Activated CD4-positive, alpha-beta T cell treated with anti-CD3 and anti-CD28 coated beads, Interleukin-2, amount 10 ng/mL, durations not matched to agents 7 days and 5 days (primary cell): ENCODE measurements around the gene ZNF616. TPM values are rescaled to one million over a fixed set of nuclear protein-coding genes. Genes with fewer than 3 reads are reported as not detected.

Experiments used
- CTCF ChIA-PET: fragments of 350-600 bp; sonication (Branson Sonifier 250); formaldehyde crosslinking; loops from one replicate; lab custom pipeline; 2021; ENCODE audit warnings: antibody characterized with exemption; lab: Charles Lee
- POLR2A ChIA-PET: fragments of 350-600 bp; sonication (Branson Sonifier 250); formaldehyde crosslinking; loops from one replicate; lab custom pipeline; 2021; ENCODE audit warnings: antibody characterized with exemption; lab: Charles Lee
- DNase-seq: peaks from one replicate; pipeline ENCODE4 v3.0.0-alpha.2; 2020
- H3K27ac Mint-ChIP-seq: one replicate; pipeline ENCODE4 v1.8.0; 2021; ENCODE audit warnings: mild to moderate bottlenecking, moderate library complexity, mixed read lengths
- H3K27me3 Mint-ChIP-seq: one replicate; pipeline ENCODE4 v1.8.0; 2021; ENCODE audit warnings: mixed read lengths
- H3K36me3 Mint-ChIP-seq: one replicate; pipeline ENCODE4 v1.8.0; 2021; ENCODE audit warnings: low read depth, mixed read lengths
- H3K4me1 Mint-ChIP-seq: one replicate; pipeline ENCODE4 v1.8.0; 2021; ENCODE audit warnings: mixed read lengths
- H3K4me3 Mint-ChIP-seq: one replicate; pipeline ENCODE4 v1.8.0; 2021; ENCODE audit warnings: mild to moderate bottlenecking, moderate library complexity, mixed read lengths
- H3K9me3 Mint-ChIP-seq: one replicate; pipeline ENCODE4 v1.8.0; 2021; ENCODE audit warnings: mixed read lengths
- total RNA-seq, 2 experiments: library from RNA; stranded (reverse); gene quantifications; one replicate each; pipeline ENCODE4 v1.2.3, GENCODE V29; 2021

The ZNF616 gene
- total RNA-seq, 2 experiments from 2014 or later = 7.5 to 8.3 TPM

- H3K36me3 Mint-ChIP-seq = peaks cover 40% of the 10 kb centered on the region
- peaks cover 44% of the 10 kb centered on the region for H3K9me3 Mint-ChIP-seq
- no peak overlapping the region for H3K4me3 Mint-ChIP-seq
- DNase-seq = no peak
- H3K4me1 Mint-ChIP-seq = peaks cover 29% of the 10 kb centered on the region
- ChIA-PET CTCF (interaction anchor here (1.6 kb wide), 1 partner anchor 96 kb away, joined by 7 read pairs; no protein-coding TSS in a partner anchor), POLR2A (no interaction called here)
- H3K27ac Mint-ChIP-seq = no peak overlapping the region
- no peaks in the 10 kb centered on the region for H3K27me3 Mint-ChIP-seq
Measured at GRCh38 chr19:52141203-52141602, 1.5 kb upstream of the ZNF616 start.

- ChIA-PET CTCF (interaction anchor here (1.6 kb wide), 1 partner anchor 97 kb away, joined by 7 read pairs; no protein-coding TSS in a partner anchor), POLR2A (no interaction called here)
- peaks cover 48% of the 10 kb centered on the region for H3K36me3 Mint-ChIP-seq
- peak overlapping the region; percentile 97 for H3K27ac Mint-ChIP-seq
- no peaks in the 10 kb centered on the region for H3K27me3 Mint-ChIP-seq
- DNase-seq = no peak
- H3K9me3 Mint-ChIP-seq = peaks cover 46% of the 10 kb centered on the region
- H3K4me1 Mint-ChIP-seq = peaks cover 29% of the 10 kb centered on the region
- H3K4me3 Mint-ChIP-seq = peak overlapping the region; percentile 92
Measured at GRCh38 chr19:52140032-52140710, 433 bp upstream of the ZNF616 start.

GRCh38 chr19:52138983-52139251 is 821 bp downstream of the ZNF616 start:
- Mint-ChIP-seq H3K4me3 (peak overlapping the region; percentile 92), H3K9me3 (peaks cover 54% of the 10 kb centered on the region), H3K27me3 (no peaks in the 10 kb centered on the region), H3K36me3 (peaks cover 59% of the 10 kb centered on the region), H3K4me1 (peaks cover 29% of the 10 kb centered on the region), H3K27ac (peak overlapping the region; percentile 97)
- ChIA-PET CTCF (interaction anchor here (0.6 to 1.7 kb wide), 4 partner anchors 50 to 1330 kb away, joined by 3 to 6 read pairs (median 4); partner anchors contain the start of gene PPP2R1A), POLR2A (no interaction called here)
- DNase-seq = no peak

GRCh38 chr19:52138278-52138982 is 1.3 kb downstream of the ZNF616 start:
- peak; percentile 9 for DNase-seq
- H3K36me3 Mint-ChIP-seq = peaks cover 61% of the 10 kb centered on the region

GRCh38 chr19:52120286-52120685 is 19.5 kb downstream of the ZNF616 start:
- DNase-seq = no peak

More at GRCh38 chr19:52138278-52138982, 1.3 kb downstream of the ZNF616 start:
- ChIA-PET POLR2A (no interaction called here), CTCF (interaction anchor here (0.6 to 1.7 kb wide), 4 partner anchors 98 to 1330 kb away, joined by 3 to 4 read pairs (median 3); no protein-coding TSS in a partner anchor)
- peak overlapping the region; percentile 97 for H3K27ac Mint-ChIP-seq
- peaks cover 29% of the 10 kb centered on the region for H3K4me1 Mint-ChIP-seq
- H3K27me3 Mint-ChIP-seq = no peaks in the 10 kb centered on the region
- H3K9me3 Mint-ChIP-seq = peaks cover 56% of the 10 kb centered on the region
- peak overlapping the region; percentile 92 for H3K4me3 Mint-ChIP-seq

GRCh38 chr19:52115526-52116053 is 24.1 kb downstream of the ZNF616 start:
- DNase-seq = no peak
- CTCF ChIA-PET = no interaction called here
- Mint-ChIP-seq H3K4me3 (no peak overlapping the region), H3K27me3 (no peaks in the 10 kb centered on the region), H3K4me1 (no peaks in the 10 kb centered on the region), H3K27ac (no peak overlapping the region), H3K9me3 (peaks cover 83% of the 10 kb centered on the region), H3K36me3 (peaks cover 68% of the 10 kb centered on the region)
- POLR2A ChIA-PET = no interaction called here

More at GRCh38 chr19:52120286-52120685, 19.5 kb downstream of the ZNF616 start:
- ChIA-PET CTCF (no interaction called here), POLR2A (no interaction called here)
- no peaks in the 10 kb centered on the region for H3K27me3 Mint-ChIP-seq
- no peak overlapping the region for H3K27ac Mint-ChIP-seq
- no peak overlapping the region for H3K4me3 Mint-ChIP-seq
- peaks cover 93% of the 10 kb centered on the region for H3K36me3 Mint-ChIP-seq
- H3K4me1 Mint-ChIP-seq = no peaks in the 10 kb centered on the region
- peaks cover 73% of the 10 kb centered on the region for H3K9me3 Mint-ChIP-seq

- H3K9me3 Mint-ChIP-seq = peaks cover 80% of the 10 kb centered on the region
- no peaks in the 10 kb centered on the region for H3K27me3 Mint-ChIP-seq
- ChIA-PET CTCF (no interaction called here), POLR2A (no interaction called here)
- H3K36me3 Mint-ChIP-seq = peaks cover 62% of the 10 kb centered on the region
- no peak overlapping the region for H3K27ac Mint-ChIP-seq
- no peak for DNase-seq
- no peaks in the 10 kb centered on the region for H3K4me1 Mint-ChIP-seq
- H3K4me3 Mint-ChIP-seq = no peak overlapping the region
Measured at GRCh38 chr19:52114691-52115090, 25.0 kb downstream of the ZNF616 start.

GRCh38 chr19:52112624-52113023 is 27.1 kb downstream of the ZNF616 start:
- H3K27ac Mint-ChIP-seq = no peak overlapping the region
- H3K9me3 Mint-ChIP-seq = peaks cover 71% of the 10 kb centered on the region
- H3K4me1 Mint-ChIP-seq = no peaks in the 10 kb centered on the region
- ChIA-PET CTCF (no interaction called here), POLR2A (no interaction called here)
- no peak overlapping the region for H3K4me3 Mint-ChIP-seq
- H3K36me3 Mint-ChIP-seq = peaks cover 41% of the 10 kb centered on the region
- no peak for DNase-seq
- no peaks in the 10 kb centered on the region for H3K27me3 Mint-ChIP-seq

- H3K27ac Mint-ChIP-seq = peak overlapping the region; percentile 16
- CTCF ChIA-PET = interaction anchor here (1.3 kb wide), 1 partner anchor 13 kb away, joined by 3 read pairs; no protein-coding TSS in a partner anchor
- POLR2A ChIA-PET = no interaction called here
- H3K4me1 Mint-ChIP-seq = no peaks in the 10 kb centered on the region
- peaks cover 68% of the 10 kb centered on the region for H3K9me3 Mint-ChIP-seq
- no peak overlapping the region for H3K4me3 Mint-ChIP-seq
- H3K36me3 Mint-ChIP-seq = peaks cover 26% of the 10 kb centered on the region
- H3K27me3 Mint-ChIP-seq = no peaks in the 10 kb centered on the region
- DNase-seq = no peak
Measured at GRCh38 chr19:52110780-52111179, 29.0 kb downstream of the ZNF616 start.

GRCh38 chr19:52102782-52103181 is 37.0 kb downstream of the ZNF616 start:
- Mint-ChIP-seq H3K4me3 (no peak overlapping the region), H3K9me3 (peaks cover 37% of the 10 kb centered on the region), H3K27me3 (no peaks in the 10 kb centered on the region), H3K27ac (no peak overlapping the region), H3K4me1 (no peaks in the 10 kb centered on the region), H3K36me3 (peaks cover 3% of the 10 kb centered on the region)
- CTCF ChIA-PET = no interaction called here
- DNase-seq = no peak
- POLR2A ChIA-PET = no interaction called here

GRCh38 chr19:52101866-52102562 is 37.7 kb downstream of the ZNF616 start:
- peaks cover 36% of the 10 kb centered on the region for H3K9me3 Mint-ChIP-seq
- DNase-seq = no peak
- no peak overlapping the region for H3K4me3 Mint-ChIP-seq
- POLR2A ChIA-PET = no interaction called here
- H3K36me3 Mint-ChIP-seq = peaks cover 3% of the 10 kb centered on the region
- no peaks in the 10 kb centered on the region for H3K4me1 Mint-ChIP-seq
- CTCF ChIA-PET = no interaction called here
- H3K27me3 Mint-ChIP-seq = no peaks in the 10 kb centered on the region
- H3K27ac Mint-ChIP-seq = no peak overlapping the region

- Mint-ChIP-seq H3K27me3 (no peaks in the 10 kb centered on the region), H3K9me3 (peaks cover 43% of the 10 kb centered on the region), H3K27ac (no peak overlapping the region), H3K4me1 (peaks cover 9% of the 10 kb centered on the region), H3K4me3 (no peak overlapping the region), H3K36me3 (peaks cover 19% of the 10 kb centered on the region)
- CTCF ChIA-PET = interaction anchor here (1.6 kb wide), 1 partner anchor 18 kb away, joined by 3 read pairs; no protein-coding TSS in a partner anchor
- no peak for DNase-seq
- POLR2A ChIA-PET = no interaction called here
Measured at GRCh38 chr19:52099497-52100138, 40.1 kb downstream of the ZNF616 start.
